ENCODE data around the gene HEPACAM2.

DNA sequence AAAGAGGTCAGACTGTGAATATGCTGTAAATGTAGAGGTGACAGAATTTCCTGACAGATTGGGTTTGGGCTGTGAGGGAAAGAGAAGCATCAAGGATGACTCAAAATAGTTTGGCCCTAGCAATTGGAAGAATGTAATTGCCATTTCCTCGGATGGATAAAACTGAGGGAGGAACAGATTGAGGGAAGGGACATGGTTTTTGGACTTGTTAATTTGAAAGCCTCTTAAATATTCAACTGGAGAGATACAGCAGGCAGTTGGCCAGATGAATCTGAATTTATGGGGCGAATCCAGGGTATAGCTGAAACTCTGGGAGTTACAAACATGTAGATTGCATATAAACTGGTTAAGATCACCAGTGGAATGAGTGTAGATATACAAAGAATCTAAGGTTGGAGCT lies 9.3 kb upstream of the HEPACAM2 start:
- TF ChIP-seq EZH2 (IDR thresholded peaks at IDR 0.05; ENCODE audit: insufficient read depth, poor library complexity, severe bottlenecking) (no peak), EZH2phosphoT487 (IDR thresholded peaks at IDR 0.05; ENCODE audit: insufficient read depth, low read depth) (no peak)

Data from GM23248 (cell line).